Adipocyte (in vitro differentiated cells): ENCODE measurements around the gene ERFL.

ENCODE experiments used
- DNase-seq: peaks from one replicate; pipeline ENCODE4 v3.0.0-alpha.2; 2015; ENCODE audit warnings: low read depth
- H3K27me3 ChIP-seq: replicated peaks from 2 replicates; pipeline ENCODE4 v1.7.0; 2013; ENCODE audit warnings: mild to moderate bottlenecking, low read length, moderate library complexity; ENCODE audit not compliant: control insufficient read depth, insufficient read depth
- H3K36me3 ChIP-seq: 2 replicates; pipeline ENCODE4 v1.7.0; 2013; ENCODE audit warnings: low read length, mild to moderate bottlenecking, moderate library complexity; ENCODE audit not compliant: control insufficient read depth, insufficient read depth, severe bottlenecking
- H3K4me1 ChIP-seq: 2 replicates; pipeline ENCODE4 v1.7.0; 2013; ENCODE audit warnings: mild to moderate bottlenecking, low read length, moderate library complexity; ENCODE audit not compliant: control insufficient read depth, insufficient read depth
- H3K4me3 ChIP-seq: 2 replicates; pipeline ENCODE4 v1.7.0; 2013; ENCODE audit warnings: mild to moderate bottlenecking, low read length, moderate library complexity
- H3K9ac ChIP-seq: 2 replicates; pipeline ENCODE4 v1.7.0; 2013; ENCODE audit warnings: mild to moderate bottlenecking, low read length, moderate library complexity
- H3K9me3 ChIP-seq: 2 replicates; pipeline ENCODE4 v1.7.0; 2013; ENCODE audit warnings: mild to moderate bottlenecking, low read length, moderate library complexity; ENCODE audit not compliant: control insufficient read depth

The ERFL gene

GRCh38 chr19:41897820-41898219 lies 30.4 kb downstream of the ERFL start:
- H3K9me3 ChIP-seq: no peaks in the 10 kb centered on the region

GRCh38 chr19:41897181-41897580 lies 31.1 kb downstream of the ERFL start:
- peaks cover 55% of the 10 kb centered on the region for H3K36me3 ChIP-seq
- no peak for DNase-seq
- peaks cover 19% of the 10 kb centered on the region for H3K4me1 ChIP-seq

More at GRCh38 chr19:41897820-41898219, 30.4 kb downstream of the ERFL start:
- no peak for DNase-seq
- peaks cover 55% of the 10 kb centered on the region for H3K36me3 ChIP-seq
- no peak overlapping the region for H3K4me3 ChIP-seq
- H3K4me1 ChIP-seq: peaks cover 19% of the 10 kb centered on the region
- peak overlapping the region; percentile 47 for H3K9ac ChIP-seq
- H3K27me3 ChIP-seq: no peaks in the 10 kb centered on the region

GRCh38 chr19:41896581-41896942 lies 31.7 kb downstream of the ERFL start:
- H3K4me1 ChIP-seq: peaks cover 19% of the 10 kb centered on the region

More at GRCh38 chr19:41897181-41897580, 31.1 kb downstream of the ERFL start:
- H3K27me3 ChIP-seq: no peaks in the 10 kb centered on the region
- H3K9me3 ChIP-seq: no peaks in the 10 kb centered on the region
- no peak overlapping the region for H3K9ac ChIP-seq
- no peak overlapping the region for H3K4me3 ChIP-seq

GRCh38 chr19:41895745-41896580 lies 32.3 kb downstream of the ERFL start:
- Histone ChIP-seq H3K4me1 (peaks cover 19% of the 10 kb centered on the region), H3K27me3 (no peaks in the 10 kb centered on the region), H3K9ac (no peak overlapping the region), H3K9me3 (no peaks in the 10 kb centered on the region), H3K36me3 (peaks cover 54% of the 10 kb centered on the region), H3K4me3 (no peak overlapping the region)
- no peak for DNase-seq

More at GRCh38 chr19:41896581-41896942, 31.7 kb downstream of the ERFL start:
- H3K9me3 ChIP-seq: no peaks in the 10 kb centered on the region
- H3K27me3 ChIP-seq: no peaks in the 10 kb centered on the region
- H3K36me3 ChIP-seq: peaks cover 55% of the 10 kb centered on the region
- H3K4me3 ChIP-seq: no peak overlapping the region
- no peak overlapping the region for H3K9ac ChIP-seq
- no peak for DNase-seq

- peaks cover 52% of the 10 kb centered on the region for H3K36me3 ChIP-seq
- H3K4me3 ChIP-seq: no peak overlapping the region
- peaks cover 19% of the 10 kb centered on the region for H3K4me1 ChIP-seq
- H3K9ac ChIP-seq: no peak overlapping the region
- no peaks in the 10 kb centered on the region for H3K27me3 ChIP-seq
- H3K9me3 ChIP-seq: no peaks in the 10 kb centered on the region
- DNase-seq: no peak
Measured at GRCh38 chr19:41894350-41894749, 33.9 kb downstream of the ERFL start.

- DNase-seq: no peak
- Histone ChIP-seq H3K9ac (no peak overlapping the region), H3K4me3 (no peak overlapping the region), H3K9me3 (no peaks in the 10 kb centered on the region), H3K36me3 (peaks cover 53% of the 10 kb centered on the region), H3K27me3 (no peaks in the 10 kb centered on the region), H3K4me1 (peaks cover 15% of the 10 kb centered on the region)
Measured at GRCh38 chr19:41893899-41894298, 34.4 kb downstream of the ERFL start.

- Histone ChIP-seq H3K4me3 (no peak overlapping the region), H3K9me3 (no peaks in the 10 kb centered on the region), H3K27me3 (no peaks in the 10 kb centered on the region), H3K4me1 (no peaks in the 10 kb centered on the region), H3K9ac (no peak overlapping the region), H3K36me3 (peaks cover 54% of the 10 kb centered on the region)
- DNase-seq: no peak
Measured at GRCh38 chr19:41892173-41892902, 35.9 kb downstream of the ERFL start.

- no peak for DNase-seq
- H3K27me3 ChIP-seq: no peaks in the 10 kb centered on the region
- H3K4me3 ChIP-seq: no peak overlapping the region
- no peak overlapping the region for H3K9ac ChIP-seq
- no peaks in the 10 kb centered on the region for H3K4me1 ChIP-seq
- H3K36me3 ChIP-seq: peaks cover 48% of the 10 kb centered on the region
- no peaks in the 10 kb centered on the region for H3K9me3 ChIP-seq
Measured at GRCh38 chr19:41890936-41891335, 37.3 kb downstream of the ERFL start.

- H3K9ac ChIP-seq: no peak overlapping the region
- peaks cover 3% of the 10 kb centered on the region for H3K4me1 ChIP-seq
- H3K27me3 ChIP-seq: no peaks in the 10 kb centered on the region
- DNase-seq: no peak
- peaks cover 38% of the 10 kb centered on the region for H3K36me3 ChIP-seq
- no peaks in the 10 kb centered on the region for H3K9me3 ChIP-seq
- H3K4me3 ChIP-seq: no peak overlapping the region
Measured at GRCh38 chr19:41889896-41890295, 38.4 kb downstream of the ERFL start.

- Histone ChIP-seq H3K9ac (no peak overlapping the region), H3K4me3 (no peak overlapping the region), H3K9me3 (no peaks in the 10 kb centered on the region), H3K4me1 (peaks cover 8% of the 10 kb centered on the region), H3K27me3 (no peaks in the 10 kb centered on the region), H3K36me3 (peaks cover 32% of the 10 kb centered on the region)
- no peak for DNase-seq
Measured at GRCh38 chr19:41888926-41889325, 39.3 kb downstream of the ERFL start.

- Histone ChIP-seq H3K9me3 (no peaks in the 10 kb centered on the region), H3K36me3 (peaks cover 30% of the 10 kb centered on the region), H3K4me1 (peaks cover 13% of the 10 kb centered on the region), H3K9ac (no peak overlapping the region), H3K27me3 (no peaks in the 10 kb centered on the region), H3K4me3 (no peak overlapping the region)
- DNase-seq: no peak
Measured at GRCh38 chr19:41887711-41888382, 40.4 kb downstream of the ERFL start.
